RWPE2 (cell line): ENCODE measurements around the gene TBX2.
A peak's percentile ranks its signal among the peaks of the same experiment; 100 is the strongest.

Experiments
- ATAC-seq: fragments of 200-7000 bp; cut with Tn5 transposase; 3 replicates; pipeline ENCODE4 v1.9.1; 2021; ENCODE audit warnings: low read depth
- DNase-seq: peaks from one replicate; pipeline ENCODE4 v3.0.0-alpha.2; 2020; ENCODE audit warnings: low spot score
- H3K27ac ChIP-seq: fragments of 450-650 bp; 2 replicates; pipeline ENCODE4 v1.5.1; 2017; ENCODE audit warnings: mild to moderate bottlenecking; ENCODE audit not compliant: poor library complexity, severe bottlenecking
- H3K27me3 ChIP-seq: fragments of 250-450 bp; sonication (Bioruptor Pico); 2 replicates; pipeline ENCODE4 v1.5.1; 2021; ENCODE audit warnings: mild to moderate bottlenecking, moderate library complexity; ENCODE audit not compliant: insufficient read depth, poor library complexity, severe bottlenecking
- H3K36me3 ChIP-seq: fragments of 250-450 bp; sonication (Bioruptor Pico); 2 replicates; pipeline ENCODE4 v1.5.1; 2020; ENCODE audit warnings: low read depth, mild to moderate bottlenecking, moderate library complexity
- H3K4me1 ChIP-seq: fragments of 250-450 bp; sonication (Bioruptor Pico); 2 replicates; pipeline ENCODE4 v1.5.1; 2021; ENCODE audit warnings: mild to moderate bottlenecking, moderate library complexity; ENCODE audit not compliant: insufficient read depth, poor library complexity, severe bottlenecking
- H3K4me3 ChIP-seq: fragments of 250-450 bp; sonication (Bioruptor Pico); 2 replicates; pipeline ENCODE4 v1.5.1; 2021; ENCODE audit warnings: mild to moderate bottlenecking, moderate library complexity; ENCODE audit not compliant: severe bottlenecking
- H3K9me3 ChIP-seq: fragments of 250-450 bp; sonication (Bioruptor Pico); 2 replicates; pipeline ENCODE4 v1.5.1; 2021; ENCODE audit warnings: mild to moderate bottlenecking, moderate library complexity; ENCODE audit not compliant: severe bottlenecking
- TF ChIP-seq, protein P1 (sequence below): fragments of 450-650 bp; IDR thresholded peaks from one replicate; pipeline ENCODE4 v1.5.1; 2017; ENCODE audit warnings: mild to moderate bottlenecking, moderate library complexity; ENCODE audit not compliant: poor library complexity, severe bottlenecking

Gene TBX2

DNA sequence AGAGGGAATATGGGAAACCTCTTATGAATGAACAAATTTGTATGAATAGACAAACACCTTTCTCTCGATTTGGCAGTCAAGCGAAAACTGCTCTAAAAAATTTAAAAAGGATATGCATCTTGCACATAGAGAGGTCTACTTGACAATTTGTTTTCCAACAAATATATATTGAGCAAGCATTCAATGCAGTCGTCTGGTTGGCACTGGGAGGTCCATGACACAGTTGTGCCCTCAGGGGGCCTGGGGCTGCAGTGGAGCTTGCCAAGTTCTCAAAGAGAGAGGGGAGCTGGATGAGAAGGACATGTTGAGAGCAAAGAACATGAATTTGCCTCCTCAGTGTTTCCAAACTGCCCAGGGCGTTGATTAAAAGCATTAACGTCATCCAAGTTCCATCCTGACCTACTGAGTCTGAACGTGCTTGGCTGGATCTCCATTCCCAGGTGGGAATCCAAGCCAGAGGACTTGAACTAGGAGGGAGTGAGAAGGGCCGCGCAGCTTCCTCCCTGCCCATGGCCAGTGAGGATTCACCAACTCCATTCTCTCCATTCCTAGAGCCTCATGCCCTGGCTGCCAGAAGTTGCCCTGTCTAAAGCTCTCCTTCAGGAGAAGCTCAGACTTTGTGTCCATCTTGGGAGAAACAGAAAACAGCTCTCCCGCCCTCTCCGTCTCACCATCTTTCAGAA, 24.5 kb downstream of the TBX2 start:
- no peak overlapping the region for H3K27ac ChIP-seq
- ATAC-seq (no peak), DNase-seq (no peak)
- no peaks in the 10 kb centered on the region for H3K36me3 ChIP-seq
- TF ChIP-seq, protein P1, sequence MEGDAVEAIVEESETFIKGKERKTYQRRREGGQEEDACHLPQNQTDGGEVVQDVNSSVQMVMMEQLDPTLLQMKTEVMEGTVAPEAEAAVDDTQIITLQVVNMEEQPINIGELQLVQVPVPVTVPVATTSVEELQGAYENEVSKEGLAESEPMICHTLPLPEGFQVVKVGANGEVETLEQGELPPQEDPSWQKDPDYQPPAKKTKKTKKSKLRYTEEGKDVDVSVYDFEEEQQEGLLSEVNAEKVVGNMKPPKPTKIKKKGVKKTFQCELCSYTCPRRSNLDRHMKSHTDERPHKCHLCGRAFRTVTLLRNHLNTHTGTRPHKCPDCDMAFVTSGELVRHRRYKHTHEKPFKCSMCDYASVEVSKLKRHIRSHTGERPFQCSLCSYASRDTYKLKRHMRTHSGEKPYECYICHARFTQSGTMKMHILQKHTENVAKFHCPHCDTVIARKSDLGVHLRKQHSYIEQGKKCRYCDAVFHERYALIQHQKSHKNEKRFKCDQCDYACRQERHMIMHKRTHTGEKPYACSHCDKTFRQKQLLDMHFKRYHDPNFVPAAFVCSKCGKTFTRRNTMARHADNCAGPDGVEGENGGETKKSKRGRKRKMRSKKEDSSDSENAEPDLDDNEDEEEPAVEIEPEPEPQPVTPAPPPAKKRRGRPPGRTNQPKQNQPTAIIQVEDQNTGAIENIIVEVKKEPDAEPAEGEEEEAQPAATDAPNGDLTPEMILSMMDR, result no peak
- no peaks in the 10 kb centered on the region for H3K27me3 ChIP-seq
- no peaks in the 10 kb centered on the region for H3K9me3 ChIP-seq
- H3K4me3 ChIP-seq, result no peak overlapping the region
- H3K4me1 ChIP-seq, result peaks cover 6% of the 10 kb centered on the region

DNA sequence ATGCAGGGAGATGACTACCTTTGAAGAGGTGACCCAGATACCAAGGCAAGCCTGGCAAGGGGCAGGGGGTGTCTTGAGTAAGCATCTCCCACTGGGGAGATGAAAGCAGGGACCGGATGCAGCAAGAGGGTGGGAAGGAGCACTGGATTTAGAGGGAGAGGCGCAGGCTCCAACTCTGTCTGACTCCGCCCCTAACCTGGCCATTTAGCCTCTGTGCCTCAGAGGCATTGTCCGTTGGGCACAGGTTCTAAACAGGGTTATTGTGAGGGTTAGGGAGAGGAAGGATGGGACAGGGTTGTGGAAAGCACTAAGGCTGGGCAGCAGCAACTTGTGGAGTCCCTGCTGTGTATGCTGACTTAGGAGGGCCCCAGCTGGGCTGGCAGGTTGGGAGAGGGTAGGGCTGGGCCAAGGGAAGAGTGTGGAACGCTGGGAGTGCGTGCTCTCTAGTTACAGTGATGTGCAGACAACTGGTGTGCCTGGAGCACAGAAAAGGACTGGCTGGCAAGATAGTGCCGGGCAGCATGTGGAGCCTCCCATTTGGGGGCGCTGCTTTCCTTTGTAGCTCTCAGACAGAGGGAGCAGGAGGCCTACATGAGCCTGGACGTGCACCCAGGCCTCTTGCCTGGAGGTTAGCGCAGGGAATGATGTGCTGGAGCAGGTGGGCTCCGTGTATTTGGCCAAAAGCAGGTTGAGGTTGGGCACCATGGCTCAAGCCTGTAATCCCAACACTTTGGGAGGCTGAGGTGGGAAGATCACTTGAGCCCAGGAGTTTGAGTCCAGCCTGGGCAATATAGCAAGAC, 26.2 kb downstream of the TBX2 start:
- 0 out of 3 replicates have a peak, but pooled peaks have one; percentile 23 for ATAC-seq
- TF ChIP-seq, protein P1, result no peak

DNA sequence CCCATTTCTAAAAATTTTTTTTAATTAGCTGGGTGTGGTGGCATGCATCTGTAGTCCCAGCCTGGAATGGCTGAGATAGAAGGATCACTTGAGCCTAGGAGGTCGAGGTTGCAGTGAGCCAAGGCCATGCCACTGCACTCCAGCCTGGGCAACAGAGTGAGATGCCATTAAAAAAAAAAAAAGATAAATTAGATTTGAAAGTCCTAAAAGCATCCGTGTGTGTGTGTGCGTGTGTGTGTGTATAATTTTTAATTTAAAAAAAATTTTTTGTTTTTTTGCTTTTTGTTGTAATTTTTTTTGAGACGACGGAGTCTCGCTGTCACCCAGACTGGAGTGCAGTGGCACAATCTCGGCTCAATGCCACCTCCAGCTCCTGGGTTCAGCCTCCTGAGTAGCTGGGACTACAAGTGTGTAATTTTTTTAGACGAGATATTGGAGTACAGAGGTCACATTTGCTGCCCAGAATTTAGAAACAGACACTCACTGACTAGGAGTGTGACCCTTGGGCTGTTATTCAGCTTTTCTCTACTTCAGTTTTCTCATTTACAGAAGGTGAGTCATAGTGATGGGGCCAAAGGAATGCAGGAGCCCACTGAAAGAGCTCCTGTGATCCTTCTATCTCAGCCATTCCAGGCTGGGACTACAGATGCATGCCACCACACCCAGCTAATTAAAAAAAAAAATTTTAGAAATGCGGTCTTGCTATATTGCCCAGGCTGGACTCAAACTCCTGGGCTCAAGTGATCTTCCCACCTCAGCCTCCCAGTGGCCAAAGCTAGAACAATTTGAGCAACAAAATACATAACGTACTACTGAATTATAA, 27.1 kb downstream of the TBX2 start:
- no peak for DNase-seq
- Histone ChIP-seq H3K36me3 (no peaks in the 10 kb centered on the region), H3K27ac (no peak overlapping the region), H3K27me3 (no peaks in the 10 kb centered on the region), H3K9me3 (no peaks in the 10 kb centered on the region), H3K4me3 (no peak overlapping the region), H3K4me1 (peaks cover 5% of the 10 kb centered on the region)
- ATAC-seq, result peak; percentile 85
- TF ChIP-seq, protein P1, result no peak

More for the DNA sequence above, 26.2 kb downstream of the TBX2 start:
- no peak for DNase-seq
- no peaks in the 10 kb centered on the region for H3K36me3 ChIP-seq
- H3K27ac ChIP-seq, result no peak overlapping the region
- H3K27me3 ChIP-seq, result no peaks in the 10 kb centered on the region
- H3K4me3 ChIP-seq, result no peak overlapping the region
- H3K9me3 ChIP-seq, result no peaks in the 10 kb centered on the region
- H3K4me1 ChIP-seq, result peaks cover 6% of the 10 kb centered on the region

DNA sequence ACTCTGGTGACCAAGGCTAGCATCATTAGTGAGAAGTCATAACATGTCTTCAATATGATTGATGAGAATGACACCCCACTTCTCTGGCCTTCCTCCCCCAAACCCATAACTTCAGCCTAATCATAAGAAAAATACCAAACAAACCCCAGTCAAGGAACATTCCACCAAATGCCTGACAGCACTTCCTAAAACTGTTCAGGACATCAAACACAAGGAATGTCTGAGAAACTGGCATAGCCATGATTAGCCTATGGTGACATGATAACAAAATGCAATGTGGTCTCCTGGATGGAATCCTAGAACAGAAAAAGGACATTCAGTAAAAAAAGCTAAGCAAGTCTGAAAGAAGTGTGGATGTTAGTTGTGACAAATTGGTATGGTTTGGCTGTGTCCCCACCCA, 27.9 kb downstream of the TBX2 start:
- Histone ChIP-seq H3K36me3 (no peaks in the 10 kb centered on the region), H3K27ac (no peak overlapping the region), H3K4me3 (no peak overlapping the region), H3K9me3 (no peaks in the 10 kb centered on the region), H3K27me3 (no peaks in the 10 kb centered on the region), H3K4me1 (no peaks in the 10 kb centered on the region)
- DNase-seq (no peak), ATAC-seq (no peak)
- TF ChIP-seq, protein P1, result no peak
